ENCODE measurements around the gene INPP5D. TPM values are rescaled to one million over a fixed set of nuclear protein-coding genes. Genes with fewer than 3 reads are reported as not detected.

Gene INPP5D
- total RNA-seq, 1 experiment from 2014 or later = 2.3 TPM

- no TSS peak for BruUV-seq (replicated peaks)
- Histone ChIP-seq H3K4me3 (ENCODE audit: low read depth, low read length, poor library complexity, severe bottlenecking) (no peak overlapping the region), H3K9me3 (ENCODE audit: low read depth, low read length, poor library complexity, severe bottlenecking) (no peaks in the 10 kb centered on the region), H3K27ac (ENCODE audit: low read depth, low read length, poor library complexity, severe bottlenecking) (no peak overlapping the region), H3K4me1 (ENCODE audit: insufficient read depth, low read length, poor library complexity, severe bottlenecking) (no peaks in the 10 kb centered on the region), H3K36me3 (ENCODE audit: insufficient read depth, low read length, poor library complexity, severe bottlenecking) (no peaks in the 10 kb centered on the region), H3K27me3 (replicated peaks; ENCODE audit: insufficient read depth, low read depth, low read length, poor library complexity) (no peaks in the 10 kb centered on the region)
- POLR2A ChIA-PET (ENCODE audit: low non-redundant PET) = interaction anchor here (0.6 to 0.7 kb wide), 2 partner anchors 77 to 212 kb away, joined by 3 to 10 read pairs; no protein-coding TSS in a partner anchor
- CTCF ChIA-PET = interaction anchor here (0.7 to 1.1 kb wide), 4 partner anchors 20 to 283 kb away, joined by 3 to 5 read pairs (median 3); no protein-coding TSS in a partner anchor
- TF ChIP-seq EZH2 (IDR thresholded peaks at IDR 0.05; ENCODE audit: borderline replicate concordance, low read depth, low read length, poor library complexity, severe bottlenecking) (no peak), CTCF (conservative IDR thresholded peaks at IDR 0.05; ENCODE audit: low read depth, low read length) (peak; percentile 99)
- intact Hi-C loops (cut with micrococcal nuclease; ENCODE audit: unreplicated experiment) = loop anchor here (2.0 to 10.0 kb wide), 2 partner anchors 201 to 449 kb away; no protein-coding TSS in a partner anchor
- peak; percentile 68 for DNase-seq (ENCODE audit: low spot score)
These were observed 6.0 kb upstream of the INPP5D start for GRCh38 chr2:233053928-233054784.

GRCh38 chr2:233055362-233055761 is 4.8 kb upstream of the INPP5D start:
- no peak overlapping the region for H3K4me3 ChIP-seq (ENCODE audit: low read depth, low read length, poor library complexity, severe bottlenecking)
- no peak for DNase-seq (ENCODE audit: low spot score)
- intact Hi-C loops (cut with micrococcal nuclease; ENCODE audit: unreplicated experiment) = loop anchor here (2.0 to 10.0 kb wide), 2 partner anchors 203 to 451 kb away; no protein-coding TSS in a partner anchor
- no peaks in the 10 kb centered on the region for H3K36me3 ChIP-seq (ENCODE audit: insufficient read depth, low read length, poor library complexity, severe bottlenecking)
- no peaks in the 10 kb centered on the region for H3K27me3 ChIP-seq (replicated peaks; ENCODE audit: insufficient read depth, low read depth, low read length, poor library complexity)
- ChIA-PET POLR2A (ENCODE audit: low non-redundant PET) (no interaction called here), CTCF (interaction anchor here (0.6 to 1.1 kb wide), 4 partner anchors 27 to 326 kb away, joined by 3 to 4 read pairs (median 4); no protein-coding TSS in a partner anchor)
- H3K27ac ChIP-seq (ENCODE audit: low read depth, low read length, poor library complexity, severe bottlenecking) = no peak overlapping the region
- BruUV-seq (replicated peaks) = no TSS peak
- H3K9me3 ChIP-seq (ENCODE audit: low read depth, low read length, poor library complexity, severe bottlenecking) = no peaks in the 10 kb centered on the region
- no peak for TF ChIP-seq CTCF (conservative IDR thresholded peaks at IDR 0.05; ENCODE audit: low read depth, low read length)
- TF ChIP-seq EZH2 (IDR thresholded peaks at IDR 0.05; ENCODE audit: borderline replicate concordance, low read depth, low read length, poor library complexity, severe bottlenecking) = no peak
- no peaks in the 10 kb centered on the region for H3K4me1 ChIP-seq (ENCODE audit: insufficient read depth, low read length, poor library complexity, severe bottlenecking)

- intact Hi-C loops (cut with micrococcal nuclease; ENCODE audit: unreplicated experiment) = loop anchor here (10.0 kb wide), 1 partner anchor 452 kb away; no protein-coding TSS in a partner anchor
- CTCF ChIA-PET = no interaction called here
- H3K27me3 ChIP-seq (replicated peaks; ENCODE audit: insufficient read depth, low read depth, low read length, poor library complexity) = no peaks in the 10 kb centered on the region
These were observed 3.1 kb upstream of the INPP5D start for GRCh38 chr2:233056961-233057605.

More at GRCh38 chr2:233056961-233057605, 3.1 kb upstream of the INPP5D start:
- Histone ChIP-seq H3K4me1 (ENCODE audit: insufficient read depth, low read length, poor library complexity, severe bottlenecking) (no peaks in the 10 kb centered on the region), H3K4me3 (ENCODE audit: low read depth, low read length, poor library complexity, severe bottlenecking) (no peak overlapping the region), H3K9me3 (ENCODE audit: low read depth, low read length, poor library complexity, severe bottlenecking) (no peaks in the 10 kb centered on the region), H3K36me3 (ENCODE audit: insufficient read depth, low read length, poor library complexity, severe bottlenecking) (no peaks in the 10 kb centered on the region), H3K27ac (ENCODE audit: low read depth, low read length, poor library complexity, severe bottlenecking) (no peak overlapping the region)
- BruUV-seq (replicated peaks) = no TSS peak
- DNase-seq (ENCODE audit: low spot score) = no peak
- POLR2A ChIA-PET (ENCODE audit: low non-redundant PET) = no interaction called here
- no peak for TF ChIP-seq EZH2 (IDR thresholded peaks at IDR 0.05; ENCODE audit: borderline replicate concordance, low read depth, low read length, poor library complexity, severe bottlenecking)
- TF ChIP-seq CTCF (conservative IDR thresholded peaks at IDR 0.05; ENCODE audit: low read depth, low read length) = no peak

Data from A673 (cell line).